Thyroid gland (tissue), 4 donors: ENCODE results near the gene PLXDC2.

Experiments used
- CTCF ChIP-seq, 6 experiments: fragments of 200-600 bp in 3 of 6; fragments of 450-650 bp in 3 of 6; sonication (generic) in 3 of 6; IDR thresholded peaks; one replicate each; pipeline ENCODE4 v1.5.1; 2016 to 2019; ENCODE audit warnings: antibody characterized with exemption in 6 of 6, mild to moderate bottlenecking in 2 of 6, inconsistent platforms in 1 of 6, moderate library complexity in 1 of 6
- POLR2A ChIP-seq, 2 donors: fragments of 450-650 bp; IDR thresholded peaks; one replicate each; pipeline ENCODE4 v1.6.1; 2017; ENCODE audit warnings: antibody characterized with exemption in 2 of 2, mild to moderate bottlenecking in 2 of 2, moderate library complexity in 1 of 2

- TF ChIP-seq CTCF (IDR thresholded peaks at IDR 0.05) (no peak), POLR2A (IDR thresholded peaks at IDR 0.05) (no peak)
Measured at GRCh38 chr10:19946791-19947190, 130.6 kb downstream of the PLXDC2 start.
